Adrenal gland (tissue), 12 donors: ENCODE data around the gene AKR1C3. TPM values are rescaled to one million over a fixed set of nuclear protein-coding genes. Genes with fewer than 3 reads are reported as not detected.
A peak's percentile ranks its signal among the peaks of the same experiment; 100 is the strongest.
"Not testable (repeated sequence)": the region's sequence is repeated elsewhere in the genome, so short reads cannot be mapped to it uniquely, and the experiment has no call there.

ENCODE experiments used
- DNase-seq, 7 donors: peaks; one replicate each; pipeline ENCODE4 v3.0.0-alpha.2; 2019 to 2020
- H3K27ac ChIP-seq, 5 donors: fragments of 200-600 bp; sonication (generic) in 4 of 5; 1 replicate in 3 of 5; 2 replicates in 2 of 5; pipeline versions ENCODE4 v1.5.1 to v1.8.0; 2016 to 2020; ENCODE audit warnings: mild to moderate bottlenecking in 1 of 5
- H3K27me3 ChIP-seq: fragments of 200-600 bp; 2 replicates; pipeline ENCODE4 v1.8.0; 2021
- H3K36me3 ChIP-seq, 2 donors: fragments of 200-600 bp; replicated peaks in 1 of 2; 1 replicate in 1 of 2; 2 replicates in 1 of 2; pipeline versions ENCODE4 v1.5.1 to v1.8.0; 2018 to 2022
- H3K4me1 ChIP-seq, 2 donors: fragments of 200-600 bp; replicated peaks in 1 of 2; 1 replicate in 1 of 2; 2 replicates in 1 of 2; pipeline versions ENCODE4 v1.5.1 to v1.8.0; 2018 to 2021
- H3K4me3 ChIP-seq, 4 donors: fragments of 200-600 bp; sonication (generic) in 3 of 4; one replicate each; pipeline ENCODE4 v1.5.1; 2016 to 2018
- H3K9me3 ChIP-seq, 3 donors: fragments of 200-600 bp; sonication (generic) in 1 of 3; replicated peaks in 1 of 3; 1 replicate in 2 of 3; 2 replicates in 1 of 3; pipeline versions ENCODE4 v1.5.1 to v1.8.0; 2016 to 2021
- CTCF ChIP-seq, 6 experiments: fragments of 450-650 bp in 4 of 6; fragments of 200-600 bp in 2 of 6; sonication (generic) in 1 of 6; IDR thresholded peaks; 1 replicate in 5 of 6; 2 replicates in 1 of 6; pipeline versions ENCODE4 v1.5.1 to v1.8.0; 2016 to 2021; ENCODE audit warnings: antibody characterized with exemption in 6 of 6, mild to moderate bottlenecking in 2 of 6, moderate library complexity in 1 of 6
- POLR2A ChIP-seq, 2 donors: fragments of 450-650 bp; IDR thresholded peaks; one replicate each; pipeline ENCODE4 v1.6.1; 2017; ENCODE audit warnings: antibody characterized with exemption in 2 of 2, mild to moderate bottlenecking in 2 of 2, moderate library complexity in 1 of 2
- WGBS, 4 donors: extraction: QIAGEN DNeasy Blood & Tissue Kit in 2 of 4; methylation state at CpG; one replicate each; pipeline versions ENCODE4 v1.1.5 to v1.1.7; 2013 to 2017; 5-methylcytosine and 5-hydroxymethylcytosine counted together
- intact Hi-C, 2 donors: fragments of 100-400 bp; cut with DNase I; formaldehyde crosslinking; loops; one replicate each; pipeline versions ENCODE4 v1.14.1 to v1.15.0; 2022 to 2023
- polyA plus RNA-seq, 3 donors: library from polyadenylated mRNA; stranded (reverse); fragments of 200-250 nt in 2 of 3; fragments of 350-450 nt in 1 of 3; fragmentation: Illumina TruSeq in 1 of 3; extraction: RNeasy Lipid Tissue Mini Kit (QIAGEN cat#74804) in 1 of 3; gene quantifications; one replicate each; pipeline ENCODE4 v1.2.3, GENCODE V29; 2013 to 2014
- total RNA-seq, 9 donors: library from RNA; depleted of rRNA in 4 of 9; stranded (reverse); fragments of >200 nt in 4 of 9; fragments of 120-200 nt in 1 of 9; fragmentation: NEBNext Ultra II Directional in 1 of 9; extraction: Animal tissue kit (Norgen Biotek cat#: 25700) in 1 of 9; gene quantifications; one replicate each; pipeline versions ENCODE4 v1.1.0 to v1.2.4, GENCODE V29; 2013 to 2023
- donor health status: healthy with polysubstance abuse.
- donor health status: Bipolar disorder and iron deficiency.
- donor health status: DM: yes; HTN: yes; CAD: no.
- donor health status: DM: no; HTN: no; CAD: no.
- donor health status: DM: no; HTN: no; CAD: no.
- donor health status: DM: yes; HTN: yes; CAD: no.

AKR1C3 gene
- total and polyA plus RNA-seq, 12 donors, result 0.67 to 74.8 (median 45.2) TPM

GRCh38 chr10:5096108-5096507 is 1.9 kb downstream of the AKR1C3 start:
- peaks cover 0 to 19% of the 10 kb centered on the region in 2 donors for H3K36me3 ChIP-seq
- WGBS, 4 donors, result 70 to 100% (median 96%) methylated on average over 2 of the region's 2 CpGs
- H3K27me3 ChIP-seq, result no peaks in the 10 kb centered on the region
- no peak for DNase-seq
- peaks cover 0 to 14% of the 10 kb centered on the region in 2 donors for H3K4me1 ChIP-seq
- no peak overlapping the region for H3K27ac ChIP-seq
- TF ChIP-seq CTCF (IDR thresholded peaks at IDR 0.05) (no peak), POLR2A (IDR thresholded peaks at IDR 0.05) (no peak)
- intact Hi-C loops, result loop anchor here (10.0 kb wide), 2 partner anchors 71 to 81 kb away; no protein-coding TSS in a partner anchor
- no peaks in the 10 kb centered on the region for H3K9me3 ChIP-seq
- H3K4me3 ChIP-seq, result peak overlapping the region in 2 of 4 donors; percentile 3 to 48

GRCh38 chr10:5102479-5102878 is 8.3 kb downstream of the AKR1C3 start:
- not testable (repeated sequence) for H3K27ac ChIP-seq, H3K4me3 ChIP-seq, H3K4me1 ChIP-seq, H3K9me3 ChIP-seq, DNase-seq, H3K27me3 ChIP-seq
- intact Hi-C loops, result loop anchor here in 1 of 2 donors (10.0 kb wide), 1 partner anchor 258 kb away; no protein-coding TSS in a partner anchor
- peaks cover 0 to 32% of the 10 kb centered on the region in 2 donors for H3K36me3 ChIP-seq
- WGBS, 4 donors, result 61 to 92% (median 81%) methylated on average over 2 to 3 of the region's 11 CpGs

GRCh38 chr10:5103481-5103880 is 9.3 kb downstream of the AKR1C3 start:
- no peak overlapping the region for H3K27ac ChIP-seq
- no peaks in the 10 kb centered on the region for H3K27me3 ChIP-seq
- H3K9me3 ChIP-seq, result no peaks in the 10 kb centered on the region
- peaks cover 0 to 32% of the 10 kb centered on the region in 2 donors for H3K36me3 ChIP-seq
- H3K4me3 ChIP-seq, result no peak overlapping the region
- H3K4me1 ChIP-seq, result no peaks in the 10 kb centered on the region
- intact Hi-C loops, result loop anchor here in 1 of 2 donors (10.0 kb wide), 1 partner anchor 259 kb away; no protein-coding TSS in a partner anchor
- DNase-seq, result no peak
- TF ChIP-seq POLR2A (IDR thresholded peaks at IDR 0.05) (no peak), CTCF (IDR thresholded peaks at IDR 0.05) (no peak)
- WGBS, 4 donors, result 79 to 86% (median 81%) methylated on average over 2 of the region's 2 CpGs

- no peak overlapping the region for H3K27ac ChIP-seq
- H3K36me3 ChIP-seq, result peaks cover 0 to 24% of the 10 kb centered on the region in 2 donors
- intact Hi-C loops, result loop anchor here in 1 of 2 donors (10.0 kb wide), 1 partner anchor 261 kb away; no protein-coding TSS in a partner anchor
- no peak for TF ChIP-seq POLR2A (IDR thresholded peaks at IDR 0.05)
- no peaks in the 10 kb centered on the region for H3K27me3 ChIP-seq
- no peaks in the 10 kb centered on the region for H3K4me1 ChIP-seq
- WGBS, 4 donors, result 86 to 100% (median 95%) methylated on average over 1 of the region's 1 CpG
- no peak overlapping the region for H3K4me3 ChIP-seq
- H3K9me3 ChIP-seq, result no peaks in the 10 kb centered on the region
- DNase-seq, result peak; percentile 20 to 66 (median 52)
These were observed 11.4 kb downstream of the AKR1C3 start for GRCh38 chr10:5105626-5106025.

- H3K4me3 ChIP-seq, result no peak overlapping the region
- TF ChIP-seq POLR2A (IDR thresholded peaks at IDR 0.05), result no peak
- no peak for TF ChIP-seq CTCF (IDR thresholded peaks at IDR 0.05)
- H3K27ac ChIP-seq, result no peak overlapping the region
- peaks cover 0 to 24% of the 10 kb centered on the region in 2 donors for H3K36me3 ChIP-seq
- WGBS, 4 donors, result 67 to 100% (median 70%) methylated on average over 1 of the region's 1 CpG
- no peaks in the 10 kb centered on the region for H3K27me3 ChIP-seq
- no peaks in the 10 kb centered on the region for H3K4me1 ChIP-seq
- no peaks in the 10 kb centered on the region for H3K9me3 ChIP-seq
- intact Hi-C loops, result loop anchor here in 1 of 2 donors (10.0 kb wide), 1 partner anchor 262 kb away; no protein-coding TSS in a partner anchor
- DNase-seq, result no peak
These were observed 12.3 kb downstream of the AKR1C3 start for GRCh38 chr10:5106553-5106952.
